Measurements from ENCODE around the gene LRRC8A.
A peak's percentile ranks its signal among the peaks of the same experiment; 100 is the strongest.

The LRRC8A gene

GRCh38 chr9:128902351-128903078, 20.6 kb downstream of the LRRC8A start:
- no peak for DNase-seq

DNA sequence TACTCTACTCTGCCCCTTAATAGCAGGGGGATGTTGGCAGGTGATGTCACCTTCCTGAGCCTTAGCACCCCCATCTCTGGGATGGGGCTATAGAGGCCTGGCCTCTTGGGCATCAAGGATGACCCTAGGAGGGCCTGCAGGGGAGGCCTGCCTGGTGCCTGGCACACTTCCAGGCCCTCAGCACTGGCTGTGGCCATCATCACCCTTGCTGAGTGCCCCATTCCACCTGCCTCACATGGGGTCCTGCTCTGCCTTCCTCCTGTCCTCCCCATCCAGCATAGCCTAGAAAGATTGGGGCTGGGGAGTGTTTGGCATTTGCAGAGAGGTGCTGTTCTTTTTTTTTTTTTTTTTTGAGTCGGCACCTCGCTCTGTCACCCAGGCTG, 21.1 kb downstream of the LRRC8A start:
- no peak for DNase-seq

DNA sequence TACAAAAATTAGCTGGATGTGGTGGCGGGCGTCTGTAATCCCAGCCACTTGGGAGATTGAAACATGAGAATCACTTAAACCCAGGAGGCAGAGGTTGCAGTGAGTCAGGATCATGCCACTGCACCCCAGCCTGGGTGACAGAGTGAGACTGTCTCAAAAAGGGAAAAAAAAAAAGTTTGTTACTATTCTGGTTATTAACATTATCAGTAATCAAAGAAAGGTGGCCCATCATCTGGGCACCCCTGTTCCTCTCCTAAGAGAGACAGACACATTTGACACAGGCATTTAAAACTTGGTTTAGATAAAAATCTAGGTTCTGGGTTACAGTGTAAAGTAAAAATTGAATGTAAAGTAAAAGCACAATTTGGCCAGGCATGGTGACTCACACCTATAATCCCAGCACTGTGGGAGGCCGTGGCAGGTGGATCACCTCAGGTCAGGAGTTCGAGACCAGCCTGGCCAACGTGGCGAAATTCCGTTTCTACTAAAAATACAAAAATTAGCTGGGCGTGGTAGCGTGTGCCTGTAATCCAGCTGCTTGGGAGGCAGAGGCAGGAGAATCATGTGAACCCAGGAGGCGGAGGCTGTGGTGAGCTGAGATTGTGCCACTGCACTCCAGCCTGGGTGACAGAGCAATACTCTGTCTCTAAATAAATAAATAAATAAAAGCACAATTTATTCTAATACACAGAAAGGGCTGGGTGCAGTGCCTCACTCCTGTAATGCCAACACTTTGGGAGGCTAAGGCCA, 22.1 kb downstream of the LRRC8A start:
- no peak for DNase-seq

- DNase-seq = no peak
These were observed 24.0 kb downstream of the LRRC8A start for GRCh38 chr9:128905964-128906363.

GRCh38 chr9:128906741-128907140, 24.8 kb downstream of the LRRC8A start:
- DNase-seq = no peak

DNA sequence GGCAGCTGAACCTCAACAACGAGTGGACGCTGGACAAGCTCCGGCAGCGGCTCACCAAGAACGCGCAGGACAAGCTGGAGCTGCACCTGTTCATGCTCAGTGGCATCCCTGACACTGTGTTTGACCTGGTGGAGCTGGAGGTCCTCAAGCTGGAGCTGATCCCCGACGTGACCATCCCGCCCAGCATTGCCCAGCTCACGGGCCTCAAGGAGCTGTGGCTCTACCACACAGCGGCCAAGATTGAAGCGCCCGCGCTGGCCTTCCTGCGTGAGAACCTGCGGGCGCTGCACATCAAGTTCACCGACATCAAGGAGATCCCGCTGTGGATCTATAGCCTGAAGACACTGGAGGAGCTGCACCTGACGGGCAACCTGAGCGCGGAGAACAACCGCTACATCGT, 26.4 kb downstream of the LRRC8A start:
- DNase-seq = no peak

- no peak for DNase-seq
These were observed 27.9 kb downstream of the LRRC8A start for GRCh38 chr9:128909859-128910258.

- DNase-seq = no peak
These were observed 29.0 kb downstream of the LRRC8A start for GRCh38 chr9:128910906-128911305.

GRCh38 chr9:128911529-128912035, 29.6 kb downstream of the LRRC8A start:
- no peak for DNase-seq

DNA sequence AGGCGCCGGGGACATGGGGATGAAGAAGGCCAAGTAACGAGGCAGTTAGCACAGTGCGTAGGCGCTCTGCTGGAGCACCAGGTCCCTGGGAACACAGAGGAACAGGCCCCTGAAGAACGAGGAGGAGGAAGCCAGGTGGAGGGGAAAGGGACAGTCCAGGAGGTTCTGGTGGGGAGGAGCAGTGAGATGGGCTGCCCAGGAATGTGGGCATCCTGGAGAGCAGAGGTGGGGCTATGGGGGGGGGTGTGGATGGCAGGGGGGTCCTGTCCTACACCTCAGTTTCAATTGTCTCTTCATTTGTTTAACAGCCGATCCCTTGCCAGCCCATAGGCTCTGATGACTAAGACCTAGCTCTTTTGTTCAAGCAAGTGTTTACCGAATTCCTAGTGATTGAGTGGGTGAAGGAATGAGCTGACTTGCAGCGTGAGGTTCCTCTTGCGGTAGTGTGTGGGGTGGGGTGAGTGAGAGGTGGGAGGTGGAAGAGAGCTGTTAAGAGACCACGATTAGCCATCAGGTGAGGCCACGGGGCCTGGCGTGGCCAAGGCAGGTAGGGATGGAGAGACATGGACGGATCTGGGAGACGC, 30.4 kb downstream of the LRRC8A start:
- no peak for DNase-seq

- no peak for DNase-seq
These were observed 31.3 kb downstream of the LRRC8A start for GRCh38 chr9:128913048-128913900.

DNA sequence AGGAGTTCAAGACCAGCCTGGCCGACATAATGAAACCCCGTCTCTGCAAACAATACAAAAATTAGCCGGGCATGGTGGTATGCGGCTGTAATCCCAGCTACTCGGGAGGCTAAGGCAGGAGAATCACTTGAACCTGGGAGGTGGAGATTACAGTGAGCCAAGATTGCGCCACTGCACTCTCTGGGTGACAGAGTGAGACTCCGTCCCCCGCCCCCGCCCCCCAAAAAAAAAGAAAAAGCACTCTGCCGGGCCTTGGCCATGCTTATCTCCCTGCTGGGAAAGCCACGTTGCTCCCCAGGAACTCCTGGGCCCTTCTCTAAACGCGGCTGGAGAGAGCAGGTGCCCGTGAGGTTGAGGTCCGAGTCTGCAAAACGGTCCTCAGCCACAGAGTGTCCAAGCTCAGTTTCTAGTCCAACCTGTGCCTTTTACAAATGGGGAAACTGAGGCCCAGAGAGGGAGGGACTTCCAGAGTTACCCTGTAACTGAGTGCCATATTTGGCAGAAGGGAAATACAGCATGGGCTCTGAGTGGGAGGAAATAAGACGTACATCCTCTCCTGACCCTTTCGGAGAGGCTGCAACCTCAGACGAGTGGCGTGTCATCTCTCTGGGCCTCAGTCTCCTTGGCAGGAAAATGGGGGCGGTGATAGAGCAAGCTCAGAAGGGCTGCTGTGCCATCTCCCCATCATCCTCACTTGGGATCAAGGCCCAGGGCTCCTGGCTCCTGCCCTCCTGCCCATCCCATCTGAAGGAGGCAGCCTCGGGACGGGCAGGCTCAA, 32.3 kb downstream of the LRRC8A start:
- DNase-seq = no peak

DNA sequence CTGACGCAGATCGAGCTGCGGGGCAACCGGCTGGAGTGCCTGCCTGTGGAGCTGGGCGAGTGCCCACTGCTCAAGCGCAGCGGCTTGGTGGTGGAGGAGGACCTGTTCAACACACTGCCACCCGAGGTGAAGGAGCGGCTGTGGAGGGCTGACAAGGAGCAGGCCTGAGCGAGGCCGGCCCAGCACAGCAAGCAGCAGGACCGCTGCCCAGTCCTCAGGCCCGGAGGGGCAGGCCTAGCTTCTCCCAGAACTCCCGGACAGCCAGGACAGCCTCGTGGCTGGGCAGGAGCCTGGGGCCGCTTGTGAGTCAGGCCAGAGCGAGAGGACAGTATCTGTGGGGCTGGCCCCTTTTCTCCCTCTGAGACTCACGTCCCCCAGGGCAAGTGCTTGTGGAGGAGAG, 34.3 kb downstream of the LRRC8A start:
- DNase-seq = peak; percentile 24

DNA sequence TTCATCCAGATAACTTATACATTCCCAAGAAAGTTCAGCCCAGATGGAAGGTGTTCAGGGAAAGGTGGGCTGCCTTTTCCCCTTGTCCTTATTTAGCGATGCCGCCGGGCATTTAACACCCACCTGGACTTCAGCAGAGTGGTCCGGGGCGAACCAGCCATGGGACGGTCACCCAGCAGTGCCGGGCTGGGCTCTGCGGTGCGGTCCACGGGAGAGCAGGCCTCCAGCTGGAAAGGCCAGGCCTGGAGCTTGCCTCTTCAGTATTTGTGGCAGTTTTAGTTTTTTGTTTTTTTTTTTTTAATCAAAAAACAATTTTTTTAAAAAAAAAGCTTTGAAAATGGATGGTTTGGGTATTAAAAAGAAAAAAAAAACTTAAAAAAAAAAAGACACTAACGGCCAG, 34.8 kb downstream of the LRRC8A start:
- no peak for DNase-seq

DNA sequence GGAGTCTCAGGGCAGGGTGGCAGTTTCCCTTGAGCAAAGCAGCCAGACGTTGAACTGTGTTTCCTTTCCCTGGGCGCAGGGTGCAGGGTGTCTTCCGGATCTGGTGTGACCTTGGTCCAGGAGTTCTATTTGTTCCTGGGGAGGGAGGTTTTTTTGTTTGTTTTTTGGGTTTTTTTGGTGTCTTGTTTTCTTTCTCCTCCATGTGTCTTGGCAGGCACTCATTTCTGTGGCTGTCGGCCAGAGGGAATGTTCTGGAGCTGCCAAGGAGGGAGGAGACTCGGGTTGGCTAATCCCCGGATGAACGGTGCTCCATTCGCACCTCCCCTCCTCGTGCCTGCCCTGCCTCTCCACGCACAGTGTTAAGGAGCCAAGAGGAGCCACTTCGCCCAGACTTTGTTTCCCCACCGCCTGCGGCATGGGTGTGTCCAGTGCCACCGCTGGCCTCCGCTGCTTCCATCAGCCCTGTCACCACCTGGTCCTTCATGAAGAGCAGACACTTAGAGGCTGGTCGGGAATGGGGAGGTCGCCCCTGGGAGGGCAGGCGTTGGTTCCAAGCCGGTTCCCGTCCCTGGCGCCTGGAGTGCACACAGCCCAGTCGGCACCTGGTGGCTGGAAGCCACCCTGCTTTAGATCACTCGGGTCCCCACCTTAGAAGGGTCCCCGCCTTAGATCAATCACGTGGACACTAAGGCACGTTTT, 35.4 kb downstream of the LRRC8A start:
- no peak for DNase-seq

DNA sequence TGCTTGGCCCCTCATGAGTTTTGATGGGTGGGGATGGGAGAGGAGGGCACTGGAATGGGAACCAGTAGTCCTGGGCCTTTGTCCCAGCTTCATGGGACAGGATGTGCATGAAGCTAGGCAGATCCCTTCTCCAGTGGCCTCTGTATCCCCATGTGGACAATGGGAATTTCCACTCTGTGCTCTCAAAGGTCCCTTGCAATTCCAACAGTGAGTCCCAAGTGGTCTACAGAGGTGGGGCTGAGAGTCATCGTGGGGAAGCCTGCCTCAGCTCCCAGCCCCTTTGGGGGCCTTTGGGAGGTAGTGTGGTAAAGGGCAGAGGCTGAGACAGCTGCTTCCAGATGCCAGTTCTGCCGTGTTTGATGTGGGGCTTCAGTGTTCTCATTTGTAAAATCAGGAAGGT, 37.0 kb downstream of the LRRC8A start:
- DNase-seq = no peak

- DNase-seq = no peak
These were observed 37.6 kb downstream of the LRRC8A start for GRCh38 chr9:128919402-128920089.

GRCh38 chr9:128920381-128921058, 38.6 kb downstream of the LRRC8A start, which contains the start of gene PHYHD1:
Gene PHYHD1, plus strand, starts transcription at chr9:128920982. Its CDS starts 1,342 bp downstream, at chr9:128922324.
- no peak for DNase-seq

DNA sequence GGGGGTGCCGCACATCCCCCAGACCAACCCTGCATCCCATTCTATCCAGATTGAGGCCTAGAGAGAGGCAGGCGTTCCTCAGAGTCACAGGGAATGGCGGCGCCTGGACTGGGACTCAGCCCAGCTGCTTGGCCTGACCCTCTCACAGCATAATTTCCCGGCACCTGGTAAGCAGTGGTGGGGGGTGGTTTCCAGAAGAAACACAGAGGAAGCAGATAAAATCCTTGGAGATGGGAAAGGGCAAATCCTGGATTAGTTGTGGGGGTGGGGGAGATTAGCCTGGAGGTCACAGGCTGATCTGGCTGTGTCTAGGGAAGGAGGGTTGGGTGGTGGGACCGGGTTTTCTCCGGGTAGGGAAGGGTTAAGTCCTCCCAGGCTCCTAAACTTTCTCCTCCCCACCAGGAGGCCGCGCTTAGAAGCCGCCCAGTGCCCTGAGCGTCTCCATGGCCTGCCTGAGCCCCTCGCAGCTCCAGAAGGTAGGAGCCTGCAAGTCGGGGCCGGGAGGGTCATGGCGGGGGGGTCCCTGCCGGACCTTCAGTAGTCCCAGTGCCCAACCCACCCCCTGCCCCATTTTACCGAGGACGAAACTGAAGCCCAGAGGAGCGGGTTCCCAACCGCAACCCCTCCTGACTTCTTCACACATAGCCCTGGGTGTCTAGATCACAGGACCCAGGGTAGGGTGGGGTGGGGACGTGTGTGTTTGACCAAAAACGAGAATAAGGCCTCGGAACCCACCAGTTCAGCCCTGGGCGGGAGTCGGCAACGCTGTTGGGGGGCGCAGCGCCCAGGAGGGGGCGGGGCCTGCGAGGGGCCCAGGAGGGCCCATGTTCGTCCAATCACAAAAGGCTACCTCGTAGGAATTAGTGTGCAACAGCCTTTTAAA, 40.2 kb downstream of the LRRC8A start:
- no peak for DNase-seq
